GM18867 (cell line): Measurements from ENCODE around the gene HKDC1.
"Not testable (repeated sequence)": the region's sequence is repeated elsewhere in the genome, so short reads cannot be mapped to it uniquely, and the experiment has no call there.

ENCODE experiments used
- ATAC-seq: cut with Tn5 transposase; IDR thresholded peaks from one replicate; pipeline ENCODE4 v1.9.1; 2021; ENCODE audit warnings: mild to moderate bottlenecking, moderate library complexity; ENCODE audit not compliant: unreplicated experiment

Gene HKDC1

GRCh38 chr10:69220041-69220451, at the start of gene HKDC1:
Gene HKDC1, plus strand, starts transcription at chr10:69220332. Its CDS starts 104 bp downstream, at chr10:69220436.
- ATAC-seq, result no peak

DNA sequence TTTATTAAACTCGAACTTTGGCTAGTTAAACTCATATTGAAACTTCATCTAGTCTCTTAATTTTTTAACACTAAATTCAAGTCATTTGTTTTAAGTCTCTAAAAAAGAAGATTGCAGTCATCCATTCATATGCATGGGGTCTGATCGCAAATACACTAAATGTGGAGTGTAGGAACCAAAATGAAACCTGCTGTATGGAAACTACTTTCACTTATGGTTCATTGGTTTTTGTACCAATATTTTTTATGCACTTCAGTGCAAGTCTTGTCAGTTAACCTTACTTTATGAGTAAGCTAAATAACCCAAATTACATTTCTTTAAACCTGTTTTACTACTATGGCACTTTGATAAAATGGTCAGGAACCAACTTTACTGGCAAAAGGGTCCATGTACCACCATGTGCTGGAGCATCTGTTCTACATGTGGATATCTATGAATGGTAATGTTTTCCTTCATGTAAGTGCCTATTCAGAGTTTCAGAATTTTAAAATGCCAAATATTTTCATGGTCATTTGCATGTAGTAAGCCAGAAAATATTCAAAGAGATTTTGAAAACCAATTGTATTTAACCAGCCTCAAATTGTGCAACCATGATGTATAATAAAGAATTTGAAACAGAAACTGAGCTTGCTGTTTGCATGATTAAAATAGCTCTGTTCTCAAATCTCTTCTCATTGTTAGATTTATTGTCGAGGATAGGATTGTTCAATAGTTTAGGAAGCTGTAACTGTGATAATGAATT, 47.7 kb upstream of the HKDC1 start:
- ATAC-seq, result no peak

GRCh38 chr10:69175326-69175725, 44.8 kb upstream of the HKDC1 start:
- not testable (repeated sequence) for ATAC-seq

DNA sequence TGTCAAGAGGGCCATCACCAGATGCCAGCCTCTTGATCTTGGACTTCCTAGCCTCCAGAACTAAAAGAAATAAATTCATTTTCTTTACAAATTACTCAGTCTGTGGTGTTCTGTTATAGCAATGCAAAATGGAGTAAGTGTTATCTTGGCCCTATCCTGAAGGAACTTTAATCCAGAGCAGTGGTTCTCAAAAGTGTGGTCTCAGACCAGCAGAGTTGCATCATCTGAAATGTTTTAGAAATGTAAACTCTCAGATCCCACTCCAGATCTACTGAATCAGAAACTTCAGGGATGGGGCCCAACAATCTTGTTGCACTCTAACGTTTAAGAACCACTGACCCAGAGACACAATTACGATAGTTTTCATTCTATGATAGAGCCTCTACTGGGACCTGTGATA, 43.3 kb upstream of the HKDC1 start:
- ATAC-seq, result no peak

GRCh38 chr10:69179089-69179742, 40.9 kb upstream of the HKDC1 start:
- peak; percentile 24 for ATAC-seq

- ATAC-seq, result peak; percentile 82
These were observed 40.2 kb upstream of the HKDC1 start, which contains the start of gene SUPV3L1 for GRCh38 chr10:69179743-69180524. Gene SUPV3L1, plus strand, starts transcription at chr10:69180234. Its CDS starts 58 bp downstream, at chr10:69180292.

DNA sequence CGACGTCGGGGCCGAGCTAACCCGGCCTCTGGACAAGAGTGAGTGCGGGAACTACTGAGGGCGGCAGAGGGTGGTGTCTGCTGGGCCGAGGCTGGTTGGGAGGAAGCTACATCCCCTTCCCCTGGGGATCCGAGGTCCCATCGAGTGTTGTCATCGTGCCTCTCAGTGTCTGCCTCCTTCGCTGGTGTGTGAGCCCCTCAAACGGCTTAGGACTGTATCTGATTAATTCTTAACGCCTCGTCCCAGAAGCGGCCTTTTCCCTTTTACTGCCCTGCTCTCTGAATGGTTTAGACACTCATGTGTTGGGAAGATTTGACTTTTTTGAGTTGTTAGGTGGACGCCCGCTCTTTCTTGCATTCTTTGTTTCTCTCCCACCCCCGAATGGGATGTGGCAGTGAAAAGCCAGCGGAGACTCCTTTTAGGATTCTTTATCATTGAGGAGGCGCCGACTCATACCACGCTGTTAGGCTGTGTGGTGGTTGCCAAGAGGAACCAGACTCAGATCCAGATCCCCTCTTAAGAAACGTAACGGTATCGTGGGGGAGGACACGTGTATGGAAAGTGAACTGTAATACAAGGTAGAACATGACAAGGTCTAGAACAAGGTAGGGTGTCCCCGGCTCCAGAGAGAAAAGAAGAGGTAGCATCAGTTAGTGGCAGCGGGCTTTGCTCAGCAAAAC, 39.5 kb upstream of the HKDC1 start:
- no peak for ATAC-seq

DNA sequence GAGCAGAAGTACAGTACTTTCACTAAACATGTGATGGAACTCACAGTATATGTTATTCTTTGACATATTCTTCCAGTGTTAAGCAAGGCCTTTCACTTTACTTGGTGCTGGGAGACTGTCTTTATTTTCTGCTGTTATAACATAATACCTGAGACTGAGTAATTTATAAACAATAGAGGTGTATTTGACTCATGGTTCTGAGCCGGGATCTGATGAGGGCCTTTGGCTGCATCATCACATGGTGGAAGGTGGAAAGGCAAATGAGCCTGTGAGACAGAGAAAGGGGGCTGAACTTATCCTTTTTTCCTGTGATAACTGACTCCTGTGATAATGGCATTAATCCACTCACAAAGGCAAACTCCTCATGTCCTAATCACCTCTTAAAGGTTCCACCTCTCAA, 38.7 kb upstream of the HKDC1 start:
- no peak for ATAC-seq

GRCh38 chr10:69182005-69182404, 38.1 kb upstream of the HKDC1 start:
- ATAC-seq, result no peak

DNA sequence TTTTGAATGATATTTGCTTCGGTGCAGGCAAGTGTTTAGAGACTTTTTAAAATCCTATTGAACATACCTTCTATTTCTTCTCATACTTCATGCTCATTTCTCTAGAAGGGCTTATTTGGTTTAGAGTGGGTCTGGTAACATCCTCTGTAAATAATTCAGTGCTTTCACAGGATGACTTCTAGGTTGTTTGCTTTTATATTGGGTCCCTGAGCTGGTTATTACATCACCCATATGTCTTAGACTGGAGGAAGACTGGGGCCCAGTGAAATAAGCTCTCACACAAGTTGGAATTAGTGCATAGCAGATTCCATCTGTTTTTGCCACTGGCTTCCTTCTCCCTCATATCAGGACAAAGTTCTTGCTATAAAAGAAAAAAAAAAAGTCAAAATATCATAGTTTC, 33.6 kb upstream of the HKDC1 start:
- no peak for ATAC-seq

GRCh38 chr10:69201045-69201444, 19.1 kb upstream of the HKDC1 start:
- no peak for ATAC-seq

DNA sequence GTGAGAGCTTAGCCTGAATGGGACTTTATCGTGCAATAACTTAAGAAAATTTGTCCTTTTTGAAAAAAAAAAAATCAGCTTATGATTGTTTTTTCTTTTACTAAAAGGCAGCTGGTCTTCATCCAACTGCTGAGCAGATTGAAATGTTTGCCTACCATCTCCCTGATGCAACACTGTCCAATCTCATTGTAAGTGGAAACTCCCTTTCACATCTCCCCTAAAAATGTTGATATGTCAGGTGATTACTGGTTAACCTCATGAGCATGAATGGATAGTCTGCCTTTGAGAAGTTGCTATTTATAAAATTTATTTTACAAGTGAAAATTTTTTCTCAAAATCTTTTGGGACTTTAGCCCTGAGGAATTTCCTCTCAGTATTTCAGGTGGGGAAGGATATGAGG, 17.8 kb upstream of the HKDC1 start:
- no peak for ATAC-seq

GRCh38 chr10:69208761-69209160, 11.4 kb upstream of the HKDC1 start:
- ATAC-seq, result no peak

DNA sequence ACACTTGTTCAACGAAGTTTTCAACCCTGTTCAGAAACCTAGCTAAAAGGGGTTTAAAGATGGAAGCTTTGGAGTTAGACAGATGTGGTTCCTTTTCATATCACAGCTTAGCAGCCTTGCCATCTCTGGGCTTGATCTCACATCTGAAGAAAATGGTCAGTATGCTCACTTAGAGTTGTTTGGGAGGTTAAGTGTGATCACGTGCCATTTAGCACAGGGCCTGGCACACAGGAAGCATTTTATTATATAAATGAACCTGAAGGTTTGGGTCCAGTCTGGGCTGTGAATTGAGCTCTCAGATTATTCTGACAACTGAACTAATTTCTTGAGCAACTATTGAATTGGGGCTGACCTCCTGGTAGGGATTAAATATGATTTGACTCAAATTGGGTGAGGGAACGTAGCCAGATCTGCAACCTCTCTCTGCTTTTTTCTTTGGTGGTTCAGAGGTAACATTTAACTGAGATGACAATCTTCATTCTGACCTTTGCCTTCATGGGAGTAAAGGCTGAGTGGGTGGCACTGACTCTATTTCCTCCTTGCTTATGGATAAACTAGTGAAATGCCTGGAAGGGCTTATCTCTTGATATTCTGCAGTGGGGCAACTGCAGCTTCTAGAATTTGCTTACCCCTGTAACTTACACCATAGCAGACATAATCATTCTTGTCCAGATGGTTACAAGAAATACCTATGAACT, 10.2 kb upstream of the HKDC1 start:
- ATAC-seq, result no peak

GRCh38 chr10:69211104-69211503, 9.0 kb upstream of the HKDC1 start:
- no peak for ATAC-seq

DNA sequence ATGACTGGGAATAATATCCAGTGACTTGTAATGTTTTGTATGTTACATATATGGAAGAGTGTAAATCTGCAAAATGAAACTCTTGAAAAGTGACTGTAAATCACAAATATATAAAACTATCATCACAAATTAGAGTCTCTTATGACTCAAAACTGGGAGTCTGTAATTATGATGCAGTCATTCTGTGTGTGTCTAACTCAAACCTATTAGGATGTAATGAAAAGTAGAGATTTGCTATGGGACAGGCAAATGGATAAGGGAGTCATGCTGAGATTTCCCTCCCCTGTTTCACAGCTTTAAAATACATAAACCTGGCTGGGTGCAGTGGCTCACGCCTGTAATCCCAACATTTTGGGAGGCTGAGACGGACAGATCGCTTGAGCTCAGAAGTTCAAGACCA, 8.6 kb upstream of the HKDC1 start:
- ATAC-seq, result no peak

- ATAC-seq, result no peak
These were observed 6.4 kb upstream of the HKDC1 start for GRCh38 chr10:69213591-69214311.

DNA sequence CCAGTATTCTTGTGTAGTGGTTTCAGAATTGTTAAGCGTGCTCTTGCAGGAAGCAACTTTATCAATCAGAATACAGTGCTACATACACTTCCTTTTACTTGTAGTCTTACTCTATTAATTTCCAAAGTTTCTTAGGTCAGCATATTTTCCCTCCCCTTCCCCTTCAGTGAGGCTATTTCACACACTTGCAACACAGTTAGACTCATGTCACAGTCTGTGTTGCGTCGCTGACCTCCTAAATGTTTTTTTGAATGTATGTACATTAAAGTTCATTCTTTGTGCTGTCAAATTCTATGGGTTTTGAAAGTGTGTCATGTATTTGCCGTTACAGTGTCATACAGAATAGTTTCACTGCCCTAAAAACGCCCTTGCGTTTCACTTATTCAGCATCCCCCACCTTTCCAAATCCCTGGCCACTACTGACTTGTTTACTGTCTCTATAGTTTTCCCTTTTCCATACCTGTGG, 5.4 kb upstream of the HKDC1 start:
- no peak for ATAC-seq

- no peak for ATAC-seq
These were observed 4.5 kb upstream of the HKDC1 start for GRCh38 chr10:69215405-69216171.
